Pulmonary artery endothelial cell (primary cell): ENCODE results near the gene BBOX1. TPM values are rescaled to one million over a fixed set of nuclear protein-coding genes. Genes with fewer than 3 reads are reported as not detected.

ENCODE experiments used
- DNase-seq: peaks from one replicate; pipeline ENCODE4 v3.0.0-alpha.2; 2011; ENCODE audit warnings: low read depth, low spot score
- total RNA-seq: library from RNA; depleted of rRNA; stranded (reverse); fragments of >200 nt; gene quantifications from 2 replicates; pipeline ENCODE4 v1.2.3, GENCODE V29; 2014

Gene BBOX1
- total RNA-seq, 1 donor from 2014 or later, result not detected

- no peak for DNase-seq
These were observed 15.2 kb upstream of the BBOX1 start for GRCh38 chr11:27025312-27025955.

- DNase-seq, result no peak
These were observed 14.5 kb upstream of the BBOX1 start for GRCh38 chr11:27025957-27026733.

- no peak for DNase-seq
These were observed 12.1 kb upstream of the BBOX1 start for GRCh38 chr11:27028561-27028965.

- DNase-seq, result no peak
These were observed 10.6 kb upstream of the BBOX1 start for GRCh38 chr11:27029966-27030365.

- DNase-seq, result no peak
These were observed 8.9 kb upstream of the BBOX1 start for GRCh38 chr11:27031754-27032153.

- no peak for DNase-seq
These were observed 742 bp upstream of the BBOX1 start for GRCh38 chr11:27039873-27040272.

- no peak for DNase-seq
These were observed 705 bp downstream of the BBOX1 start for GRCh38 chr11:27041141-27041899.

- DNase-seq, result no peak
These were observed 6.3 kb downstream of the BBOX1 start for GRCh38 chr11:27046956-27047355.

GRCh38 chr11:27052668-27053067 is 12.1 kb downstream of the BBOX1 start:
- DNase-seq, result no peak

GRCh38 chr11:27055065-27055682 is 14.6 kb downstream of the BBOX1 start:
- DNase-seq, result no peak

GRCh38 chr11:27057091-27057780 is 16.6 kb downstream of the BBOX1 start:
- no peak for DNase-seq

- no peak for DNase-seq
These were observed 17.8 kb downstream of the BBOX1 start for GRCh38 chr11:27058456-27058855.

- DNase-seq, result no peak
These were observed 18.8 kb downstream of the BBOX1 start for GRCh38 chr11:27059431-27059830.

GRCh38 chr11:27060816-27061460 is 20.3 kb downstream of the BBOX1 start:
- no peak for DNase-seq

GRCh38 chr11:27061461-27061821 is 20.8 kb downstream of the BBOX1 start:
- no peak for DNase-seq

- DNase-seq, result no peak
These were observed 23.5 kb downstream of the BBOX1 start for GRCh38 chr11:27064086-27064485.

GRCh38 chr11:27075192-27075591 is 34.6 kb downstream of the BBOX1 start:
- no peak for DNase-seq

- DNase-seq, result no peak
These were observed 35.0 kb downstream of the BBOX1 start for GRCh38 chr11:27075655-27076054.

GRCh38 chr11:27076121-27076589 is 35.5 kb downstream of the BBOX1 start:
- no peak for DNase-seq

- DNase-seq, result no peak
These were observed 40.4 kb downstream of the BBOX1 start for GRCh38 chr11:27081056-27081455.

- DNase-seq, result no peak
These were observed 42.6 kb downstream of the BBOX1 start for GRCh38 chr11:27083241-27083640.
